Hematopoietic multipotent progenitor cell treated with erythropoietin and hydrocortisone succinate and interleukin-3 and kit ligand, for 4 days (in vitro differentiated cells): ENCODE measurements around the gene PRSS22.

Experiments used
- DNase-seq: peaks from one replicate; pipeline ENCODE4 v3.0.0-alpha.2; 2015

The PRSS22 gene

DNA sequence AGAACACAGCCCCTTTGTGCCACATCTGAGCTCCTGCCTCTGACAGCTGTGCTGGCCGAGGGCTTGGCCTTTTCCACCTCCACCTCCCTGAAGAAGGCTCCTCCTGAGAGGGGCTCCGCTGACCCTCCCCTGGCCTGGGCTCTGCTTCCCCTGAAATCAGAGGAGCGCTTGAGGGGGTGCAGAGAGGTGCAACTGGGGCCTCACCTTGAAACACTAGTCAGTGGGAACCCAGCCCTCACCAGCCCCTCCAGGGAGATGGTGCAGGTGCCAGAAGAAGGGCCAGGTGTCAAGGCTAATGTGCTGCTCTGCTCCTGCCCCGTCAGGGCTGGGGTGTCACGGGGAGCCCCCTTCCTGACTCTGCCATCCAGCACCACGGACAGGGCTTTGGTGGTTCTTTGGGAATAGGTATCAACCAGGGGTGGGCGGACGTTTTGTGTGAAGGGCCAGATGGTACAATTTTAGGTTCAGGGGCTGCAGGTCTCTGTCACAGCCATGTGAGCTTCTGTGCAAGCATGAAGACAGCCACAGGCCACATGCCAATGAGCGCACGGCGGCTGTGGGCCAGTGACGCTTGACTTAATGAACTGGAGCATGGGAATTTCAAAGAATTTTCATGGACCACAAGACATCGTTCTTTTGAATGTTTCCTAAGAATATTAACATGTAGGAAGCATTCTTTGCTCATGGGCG lies 30.0 kb downstream of the PRSS22 start:
- DNase-seq: no peak

- DNase-seq: no peak
Observed at GRCh38 chr16:2827374-2827791, 30.6 kb downstream of the PRSS22 start.

DNA sequence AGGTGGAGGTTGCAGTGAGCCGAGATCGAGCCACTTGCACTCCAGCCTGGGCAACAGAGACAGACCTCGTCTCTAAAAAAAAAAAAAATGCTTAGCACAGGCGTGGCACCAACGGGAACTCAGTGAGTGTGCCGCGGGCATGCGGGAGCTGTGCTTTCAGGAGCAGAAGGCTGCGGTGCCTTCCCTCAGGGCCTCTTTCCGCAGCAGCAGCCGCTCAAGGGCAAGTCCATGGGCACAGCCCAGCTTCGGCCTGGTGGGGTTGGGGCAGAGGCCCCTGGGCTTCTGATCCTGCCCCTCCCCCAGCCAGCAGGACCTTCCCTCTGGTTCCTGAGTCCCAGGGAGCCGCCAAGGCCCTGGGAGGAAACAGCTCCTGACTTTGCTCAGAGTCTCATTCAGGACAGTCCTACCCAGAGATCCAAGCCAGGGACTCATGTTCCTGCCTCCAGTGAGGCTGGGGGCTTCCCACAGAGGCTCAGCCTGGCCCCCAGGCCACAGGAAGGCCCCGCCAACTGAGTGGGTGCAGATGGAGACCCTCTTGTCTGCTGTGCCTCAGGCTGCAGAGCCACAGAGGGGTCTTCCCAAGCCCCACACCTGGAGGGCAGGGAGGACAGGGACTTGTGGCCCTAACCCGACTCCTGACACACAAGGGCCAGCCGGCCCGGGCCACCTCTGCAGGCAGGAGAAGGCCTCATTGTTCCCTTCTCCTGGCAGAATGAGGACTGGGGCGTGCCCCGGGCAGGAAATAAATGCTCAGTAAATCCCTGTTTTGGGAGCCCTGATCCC lies 31.2 kb downstream of the PRSS22 start:
- DNase-seq: no peak

- DNase-seq: no peak
Observed at GRCh38 chr16:2825906-2826305, 32.1 kb downstream of the PRSS22 start.

- no peak for DNase-seq
Observed at GRCh38 chr16:2825049-2825742, 32.8 kb downstream of the PRSS22 start.

DNA sequence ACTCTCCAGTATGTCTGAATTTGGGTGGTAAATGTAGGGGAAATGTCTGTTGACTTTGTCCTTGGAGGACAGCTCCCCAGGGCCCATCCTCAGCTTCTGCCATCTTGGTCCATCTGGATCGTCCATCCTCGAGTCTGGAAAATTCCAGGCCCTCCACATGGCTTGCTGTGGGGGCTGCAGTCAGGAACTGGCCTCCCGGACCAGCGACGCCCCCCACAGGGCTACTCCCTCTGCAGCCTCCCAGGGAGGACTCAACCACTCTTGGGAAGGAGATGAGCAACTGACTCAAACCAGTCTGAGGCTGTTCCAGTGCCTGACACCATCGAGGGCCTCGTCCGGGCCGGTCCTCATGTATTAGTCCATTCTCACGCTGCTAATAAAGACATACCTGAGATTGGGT lies 33.3 kb downstream of the PRSS22 start:
- DNase-seq: no peak

- no peak for DNase-seq
Observed at GRCh38 chr16:2822496-2822895, 35.5 kb downstream of the PRSS22 start.

DNA sequence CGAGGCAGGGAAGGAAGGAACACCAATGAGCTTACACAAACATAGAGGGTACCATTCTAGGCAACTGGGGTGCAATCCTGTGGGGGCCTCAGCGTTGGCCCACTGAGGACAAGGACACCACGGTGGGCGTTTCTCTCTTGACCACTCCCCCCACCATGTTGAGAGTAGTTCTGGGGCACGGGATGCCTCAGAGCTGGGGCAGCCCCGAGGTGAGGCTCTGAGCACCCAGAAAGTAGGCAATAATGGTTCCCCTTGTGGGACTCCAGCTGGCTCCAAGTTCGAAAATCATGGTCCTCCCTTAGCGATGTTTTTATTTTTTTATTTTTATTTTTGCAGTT lies 35.8 kb downstream of the PRSS22 start:
- DNase-seq: no peak

DNA sequence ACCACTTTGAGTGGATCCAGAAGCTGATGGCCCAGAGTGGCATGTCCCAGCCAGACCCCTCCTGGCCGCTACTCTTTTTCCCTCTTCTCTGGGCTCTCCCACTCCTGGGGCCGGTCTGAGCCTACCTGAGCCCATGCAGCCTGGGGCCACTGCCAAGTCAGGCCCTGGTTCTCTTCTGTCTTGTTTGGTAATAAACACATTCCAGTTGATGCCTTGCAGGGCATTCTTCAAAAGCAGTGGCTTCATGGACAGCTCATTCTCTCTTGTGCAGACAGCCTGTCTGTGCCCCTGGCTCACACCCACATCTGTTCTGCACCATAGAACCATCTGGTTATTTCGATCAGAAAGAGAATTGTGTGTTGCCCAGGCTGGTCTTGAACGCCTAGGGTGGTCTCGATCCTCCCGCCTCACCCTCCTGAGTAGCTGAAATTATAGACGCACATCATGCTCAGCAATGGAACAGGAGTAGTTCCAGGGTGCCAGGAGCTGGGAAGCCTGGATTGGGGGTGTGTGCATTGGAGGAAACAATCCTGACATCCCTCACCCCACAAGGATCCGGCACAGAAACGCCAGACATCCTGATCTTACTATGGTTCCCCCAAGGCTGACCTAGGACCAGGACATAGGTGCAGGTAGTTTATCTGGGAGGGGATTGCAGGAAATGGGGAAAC lies 36.3 kb downstream of the PRSS22 start:
- DNase-seq: no peak

DNA sequence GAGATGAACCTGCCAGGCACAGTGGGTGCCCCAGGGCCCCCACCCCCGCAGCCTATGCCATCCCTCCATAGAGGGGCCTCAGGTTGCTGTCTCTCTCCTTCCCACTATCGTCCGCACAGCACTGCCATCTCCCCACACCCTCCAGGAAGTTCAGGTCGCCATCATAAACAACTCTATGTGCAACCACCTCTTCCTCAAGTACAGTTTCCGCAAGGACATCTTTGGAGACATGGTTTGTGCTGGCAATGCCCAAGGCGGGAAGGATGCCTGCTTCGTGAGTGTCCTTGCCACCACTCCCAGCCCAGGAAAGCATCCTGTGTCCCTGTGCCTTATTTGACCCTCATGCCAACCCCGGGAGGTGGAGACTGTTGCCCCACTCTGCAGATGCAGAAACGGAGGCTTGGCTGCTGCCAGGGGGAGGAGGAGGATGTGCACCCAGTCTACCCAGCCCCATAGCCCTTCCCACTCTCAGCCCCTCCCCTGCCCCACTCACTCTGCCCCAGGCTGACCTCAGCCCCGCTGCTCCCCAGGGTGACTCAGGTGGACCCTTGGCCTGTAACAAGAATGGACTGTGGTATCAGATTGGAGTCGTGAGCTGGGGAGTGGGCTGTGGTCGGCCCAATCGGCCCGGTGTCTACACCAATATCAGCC lies 37.0 kb downstream of the PRSS22 start:
- DNase-seq: no peak

DNA sequence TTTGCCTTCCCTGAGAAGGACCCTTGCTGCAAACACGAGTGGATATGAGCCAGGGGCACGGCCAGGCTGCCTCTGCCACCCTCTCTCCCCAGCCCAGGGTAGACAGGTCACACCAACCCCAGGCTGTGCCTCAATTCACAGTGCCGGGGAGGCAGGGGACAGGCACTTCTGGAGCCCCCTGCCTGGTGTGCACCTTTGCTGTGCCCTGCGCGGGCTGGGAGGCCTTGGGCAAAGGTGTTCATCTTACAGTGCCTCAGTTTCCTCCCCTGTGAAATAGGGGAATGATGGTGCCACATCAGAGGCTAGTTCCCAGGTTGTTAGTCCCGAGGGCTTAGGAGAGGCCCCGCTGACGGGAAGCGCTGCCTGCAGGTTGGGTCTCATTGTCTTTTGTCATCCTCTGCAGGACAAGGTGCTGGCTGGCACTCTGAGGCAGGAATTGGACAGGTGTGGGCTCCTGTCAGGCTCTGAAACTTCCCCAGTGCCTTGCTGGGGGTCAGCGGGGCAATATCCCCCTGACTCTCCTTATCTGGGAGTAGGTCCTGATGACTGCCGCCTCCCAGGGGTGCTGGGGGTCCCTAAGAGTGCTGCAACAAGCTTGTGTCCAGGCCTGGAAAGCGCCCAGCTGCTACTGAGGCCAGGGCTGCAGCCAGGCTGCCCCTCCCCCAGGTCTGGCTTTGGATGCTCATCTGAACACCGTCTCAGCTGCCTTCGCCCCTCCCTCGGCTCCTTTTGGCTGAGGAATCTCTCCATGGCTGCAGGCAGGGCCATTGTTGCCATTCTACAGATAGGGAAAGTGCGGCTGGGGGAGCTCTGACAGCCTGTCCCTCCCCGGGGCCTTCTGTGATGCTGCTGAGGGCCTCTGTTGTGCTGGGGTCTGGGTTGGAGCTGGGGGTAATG lies 37.8 kb downstream of the PRSS22 start:
- DNase-seq: no peak

- DNase-seq: no peak
Observed at GRCh38 chr16:2819179-2819938, 38.6 kb downstream of the PRSS22 start.

- DNase-seq: no peak
Observed at GRCh38 chr16:2818272-2818876, 39.6 kb downstream of the PRSS22 start.

- peak; percentile 26 for DNase-seq
Observed at GRCh38 chr16:2817340-2818271, 40.4 kb downstream of the PRSS22 start.

GRCh38 chr16:2816751-2817339 lies 41.1 kb downstream of the PRSS22 start, which contains the start of gene PRSS21:
Gene PRSS21 (plus strand): TSS chr16:2817237. CDS start chr16:2817269, 32 bp downstream.
- DNase-seq: peak; percentile 44

DNA sequence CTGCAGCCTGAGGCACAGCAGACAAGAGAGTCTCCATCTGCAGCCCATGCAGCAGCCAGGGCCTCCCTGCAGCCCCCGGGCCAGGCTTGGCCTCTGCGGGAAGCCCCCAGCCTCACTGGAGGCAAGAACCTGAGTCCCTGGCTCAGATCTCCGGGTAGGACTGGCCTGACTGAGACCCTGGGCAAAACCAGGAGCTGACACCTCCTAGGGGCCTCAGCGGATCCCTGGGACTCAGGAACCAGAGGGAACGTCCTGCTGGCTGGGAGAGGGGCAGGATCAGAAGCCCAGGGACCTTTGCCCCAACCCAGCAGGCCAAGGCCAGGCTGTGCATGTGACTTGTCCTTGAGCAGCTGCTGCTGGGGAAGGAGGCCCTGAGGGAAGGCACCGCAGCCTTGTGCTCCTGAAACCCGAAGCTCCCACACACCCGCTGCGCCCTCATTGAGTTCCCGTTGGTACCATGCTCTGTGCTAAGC lies 42.6 kb downstream of the PRSS22 start:
- DNase-seq: no peak

- no peak for DNase-seq
Observed at GRCh38 chr16:2814551-2815298, 43.2 kb downstream of the PRSS22 start.

DNA sequence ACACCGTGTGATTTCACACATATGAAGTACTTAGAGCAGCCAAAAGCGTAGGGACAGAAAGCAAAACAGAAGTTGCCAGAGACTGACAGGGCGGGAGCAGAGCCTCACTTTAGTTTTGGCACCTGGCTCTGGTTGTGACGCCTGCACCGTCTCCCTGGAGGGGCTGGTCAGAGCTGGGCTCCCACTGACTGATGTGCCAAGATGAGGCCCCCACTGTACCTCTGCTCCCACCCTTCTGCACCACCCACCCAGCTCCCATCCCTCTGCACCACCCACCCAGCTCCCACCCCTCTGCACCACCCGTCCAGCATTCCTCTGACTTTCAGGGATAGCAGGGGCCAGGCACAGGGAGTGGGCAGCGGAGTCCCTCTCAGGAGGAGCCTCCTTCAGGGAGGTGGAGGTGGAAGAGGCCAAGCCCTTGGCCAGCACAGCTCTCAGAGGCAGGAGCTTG lies 44.2 kb downstream of the PRSS22 start:
- DNase-seq: no peak
